SK-N-SH (cell line): Measurements from ENCODE around the gene AHDC1. TPM values are rescaled to one million over a fixed set of nuclear protein-coding genes. Genes with fewer than 3 reads are reported as not detected.

Source experiments
- CTCF ChIA-PET: fragments of 300-600, 350-600 bp; formaldehyde crosslinking; extraction: SDS; loops from one replicate; lab custom pipeline; 2021; lab: Yijun Ruan, JAX
- POLR2A ChIA-PET: fragments of 350-600 bp; sonication (Branson Sonifier 250); formaldehyde crosslinking; extraction: SDS; loops from one replicate; lab custom pipeline; 2020; ENCODE audit warnings: antibody characterized with exemption, inconsistent platforms; lab: Yijun Ruan, JAX
- DNase-seq: peaks from one replicate; pipeline ENCODE4 v3.0.0; 2012
- H2AFZ ChIP-seq: fragments of 200-600 bp; sonication (generic); 2 replicates; pipeline ENCODE4 v1.8.1; 2016; ENCODE audit warnings: antibody characterized with exemption, mild to moderate bottlenecking, low read depth
- H3F3A ChIP-seq: fragments of 200-600 bp; sonication (generic); replicated peaks from 2 replicates; pipeline ENCODE3; 2016; ENCODE audit warnings: antibody characterized with exemption, mild to moderate bottlenecking; ENCODE audit not compliant: insufficient read depth
- H3K27ac ChIP-seq, 2 experiments: fragments of 200-500 bp in 1 of 2; fragments of 200-600 bp in 1 of 2; sonication (Bioruptor generic) in 1 of 2; sonication (generic), shearing (Covaris generic) in 1 of 2; 2 replicates each; pipeline versions ENCODE4 v1.5.1 to v1.6.1; 2014 to 2016; ENCODE audit warnings: low read depth in 2 of 2, inconsistent platforms in 1 of 2, low read length in 1 of 2, mild to moderate bottlenecking in 1 of 2, mixed read lengths in 1 of 2
- H3K27me3 ChIP-seq: fragments of 200-600 bp; sonication (generic), shearing (Covaris generic); 2 replicates; pipeline ENCODE4 v1.6.1; 2016; ENCODE audit warnings: mixed run types; ENCODE audit not compliant: insufficient read depth
- H3K36me3 ChIP-seq, 2 experiments: fragments of 200-500 bp in 1 of 2; fragments of 200-600 bp in 1 of 2; sonication (Bioruptor generic) in 1 of 2; sonication (generic) in 1 of 2; replicated peaks in 1 of 2; 2 replicates each; pipeline versions ENCODE3 to v1.5.1; 2014 to 2016; ENCODE audit warnings: low read length in 1 of 2, mild to moderate bottlenecking in 1 of 2; ENCODE audit not compliant: insufficient read depth in 2 of 2, control insufficient read depth in 1 of 2
- H3K4me1 ChIP-seq, 2 experiments: fragments of 200-500 bp in 1 of 2; fragments of 200-600 bp in 1 of 2; sonication (Bioruptor generic) in 1 of 2; sonication (generic), shearing (Covaris generic) in 1 of 2; 2 replicates each; pipeline versions ENCODE4 v1.5.1 to v1.6.1; 2014 to 2016; ENCODE audit warnings: low read depth in 1 of 2, low read length in 1 of 2, mixed run types in 1 of 2; ENCODE audit not compliant: insufficient read depth in 2 of 2, control insufficient read depth in 1 of 2
- H3K4me2 ChIP-seq: fragments of 200-600 bp; sonication (generic), shearing (Covaris generic); 2 replicates; pipeline ENCODE4 v1.6.1; 2017; ENCODE audit warnings: mixed run types
- H3K4me3 ChIP-seq, 2 experiments: fragments of 200-500 bp in 1 of 2; fragments of 200-600 bp in 1 of 2; sonication (Bioruptor generic) in 1 of 2; sonication (generic), shearing (Covaris generic) in 1 of 2; 2 replicates each; pipeline versions ENCODE4 v1.5.1 to v1.8.1; 2014 to 2016; ENCODE audit warnings: low read depth in 2 of 2, inconsistent platforms in 1 of 2, low read length in 1 of 2, mild to moderate bottlenecking in 1 of 2, mixed read lengths in 1 of 2, moderate library complexity in 1 of 2
- H3K79me2 ChIP-seq: fragments of 200-600 bp; sonication (generic); 2 replicates; pipeline ENCODE4 v1.8.1; 2017; ENCODE audit warnings: mild to moderate bottlenecking; ENCODE audit not compliant: insufficient read depth
- H3K9ac ChIP-seq: fragments of 200-600 bp; sonication (generic); 2 replicates; pipeline ENCODE4 v1.6.1; 2017; ENCODE audit warnings: mixed run types
- H3K9me2 ChIP-seq: fragments of 200-600 bp; sonication (generic); 2 replicates; pipeline ENCODE4 v1.6.1; 2017; ENCODE audit warnings: mixed run types
- H3K9me3 ChIP-seq: fragments of 200-600 bp; sonication (generic); 2 replicates; pipeline ENCODE4 v1.6.1; 2017; ENCODE audit warnings: mixed run types, mild to moderate bottlenecking, moderate library complexity
- H4K20me1 ChIP-seq: fragments of 200-600 bp; sonication (generic); 2 replicates; pipeline ENCODE4 v1.6.1; 2017; ENCODE audit warnings: mild to moderate bottlenecking, mixed run types; ENCODE audit not compliant: insufficient read depth
- EP300 ChIP-seq, 2 experiments: IDR thresholded peaks; 2 replicates each; pipeline versions ENCODE4 v1.4.0 to v1.6.1; 2012; ENCODE audit warnings: borderline replicate concordance in 1 of 2, low read depth in 1 of 2, low read length in 1 of 2
- EZH2phosphoT487 ChIP-seq: fragments of 200-600 bp; sonication (generic); IDR thresholded peaks from 2 replicates; pipeline ENCODE4 v1.6.1; 2017; ENCODE audit warnings: low read depth, mixed run types, mild to moderate bottlenecking, antibody characterized with exemption, moderate library complexity, borderline replicate concordance
- FOXJ3 ChIP-seq: sonication (generic); formaldehyde crosslinking; IDR thresholded peaks from 2 replicates; pipeline ENCODE4 v1.5.1; 2020; ENCODE audit warnings: mild to moderate bottlenecking, missing genetic modification reagents
- GATA2 ChIP-seq: sonication (generic); formaldehyde crosslinking; IDR thresholded peaks from 2 replicates; pipeline ENCODE4 v1.5.0; 2020; ENCODE audit warnings: mild to moderate bottlenecking, missing genetic modification reagents
- MEF2A ChIP-seq: IDR thresholded peaks from 2 replicates; pipeline ENCODE4 v1.4.0; 2012; ENCODE audit warnings: low read depth, borderline replicate concordance
- MXI1 ChIP-seq: IDR thresholded peaks from 2 replicates; pipeline ENCODE4 v1.6.1; 2012; ENCODE audit warnings: mild to moderate bottlenecking, low read depth, low read length, improper control_type of control experiment
- POLR2AphosphoS5 ChIP-seq: IDR thresholded peaks from 2 replicates; pipeline ENCODE4 v1.6.1; 2012; ENCODE audit warnings: low read depth, low read length
- RAD21 ChIP-seq: IDR thresholded peaks from 2 replicates; pipeline ENCODE4 v1.6.1; 2012; ENCODE audit warnings: mild to moderate bottlenecking, low read length
- RCOR1 ChIP-seq: fragments of 150-350 bp; IDR thresholded peaks from 2 replicates; pipeline ENCODE4 v1.6.1; 2017; ENCODE audit warnings: antibody characterized with exemption, low read length
- REST ChIP-seq: IDR thresholded peaks from 2 replicates; pipeline ENCODE4 v1.6.1; 2012; ENCODE audit warnings: mild to moderate bottlenecking, low read depth, low read length, moderate library complexity
- RXRA ChIP-seq: IDR thresholded peaks from 2 replicates; pipeline ENCODE4 v1.4.0; 2012; ENCODE audit warnings: low read depth, mild to moderate bottlenecking, borderline replicate concordance
- SMC3 ChIP-seq: IDR thresholded peaks from 2 replicates; pipeline ENCODE4 v1.6.1; 2012; ENCODE audit warnings: low read depth, low read length, improper control_type of control experiment
- TCF12 ChIP-seq: IDR thresholded peaks from 2 replicates; pipeline ENCODE4 v1.4.0; 2012
- ZBTB33 ChIP-seq: IDR thresholded peaks from 2 replicates; pipeline ENCODE4 v1.4.0; 2012; ENCODE audit warnings: low read depth, borderline replicate concordance
- WGBS: methylation state at CpG from one replicate; pipeline ENCODE4 v1.1.6; 2017; ENCODE audit warnings: low lambda C conversion rate; 5-methylcytosine and 5-hydroxymethylcytosine counted together
- polyA plus RNA-seq, 3 experiments: library from polyadenylated mRNA; depleted of rRNA; stranded (reverse); fragments of >200 nt; gene quantifications; 2 replicates each; pipeline ENCODE4 v1.2.3, GENCODE V29; 2012

AHDC1 gene
- polyA plus RNA-seq, 1 of the 3 experiments (the other 2 are of a cell fraction), result 8.5 TPM

DNA sequence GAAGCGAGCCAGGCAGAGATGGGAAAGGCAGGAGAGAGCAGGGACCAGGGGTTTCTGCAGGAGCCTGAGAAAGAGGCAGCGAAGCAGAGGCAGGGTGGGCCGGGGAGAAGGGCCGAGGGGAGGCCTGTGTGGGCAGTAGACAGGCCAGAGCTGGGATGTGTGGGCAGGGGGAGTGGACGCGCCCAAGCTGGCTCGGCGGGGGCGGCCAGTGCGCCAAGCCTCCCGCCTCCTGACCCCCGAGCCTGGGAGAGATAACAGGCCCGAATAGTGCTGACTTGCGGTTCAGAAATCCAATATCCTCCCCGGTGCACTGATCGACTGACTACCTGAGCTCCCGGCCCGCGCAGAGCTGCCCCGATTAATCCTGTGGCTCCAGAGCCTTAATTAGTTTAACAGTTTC, 41.9 kb downstream of the AHDC1 start:
- peak; percentile 73 for DNase-seq
- POLR2A ChIA-PET, result interaction anchor here (0.6 to 2.2 kb wide), 5 partner anchors 11 to 110 kb away, joined by 3 to 7 read pairs (median 4); partner anchors contain the start of gene IFI6
- H4K20me1 ChIP-seq, result peaks cover 19% of the 10 kb centered on the region
- no peak overlapping the region for H3K9ac ChIP-seq
- peaks cover 48% of the 10 kb centered on the region for H3K79me2 ChIP-seq
- H3K4me2 ChIP-seq, result peak overlapping the region; percentile 47; the same call in 1 of the 2 replicates
- H3K36me3 ChIP-seq, result peaks cover 0 to 2% of the 10 kb centered on the region in 2 experiments
- no peaks in the 10 kb centered on the region for H3K9me2 ChIP-seq
- H3K4me3 ChIP-seq, result no peak overlapping the region; a peak in 1 of 4 replicates
- WGBS, result 67% methylated on average over 8 of the region's 20 CpGs
- peak overlapping the region in 1 of 2 experiments; percentile 94; a peak in 3 of 4 replicates for H3K27ac ChIP-seq
- no peak overlapping the region for H2AFZ ChIP-seq
- CTCF ChIA-PET, result interaction anchor here (1.0 to 24.8 kb wide), 4 partner anchors 10 to 262 kb away, joined by 3 to 603 read pairs (median 67); partner anchors contain the start of gene AHDC1
- H3K9me3 ChIP-seq, result no peaks in the 10 kb centered on the region
- H3K4me1 ChIP-seq, result peaks cover 55 to 75% of the 10 kb centered on the region in 2 experiments; a peak in 3 of 4 replicates
- peaks cover 16% of the 10 kb centered on the region for H3F3A ChIP-seq
- no peak for TF ChIP-seq RXRA
- no peaks in the 10 kb centered on the region for H3K27me3 ChIP-seq

- H3K9ac ChIP-seq, result no peak overlapping the region
- peaks cover 16% of the 10 kb centered on the region for H3F3A ChIP-seq
- peak; percentile 86 for DNase-seq
- ChIA-PET CTCF (interaction anchor here (0.7 to 24.8 kb wide), 8 partner anchors 9 to 261 kb away, joined by 3 to 603 read pairs (median 4); partner anchors contain the start of gene AHDC1), POLR2A (interaction anchor here (0.6 to 2.2 kb wide), 8 partner anchors 10 to 111 kb away, joined by 3 to 10 read pairs (median 4); partner anchors contain the start of genes AHDC1 and IFI6)
- H3K9me2 ChIP-seq, result no peaks in the 10 kb centered on the region
- no peak overlapping the region for H2AFZ ChIP-seq
- no peaks in the 10 kb centered on the region for H3K27me3 ChIP-seq
- peak overlapping the region; percentile 47; the same call in 1 of the 2 replicates for H3K4me2 ChIP-seq
- peaks cover 52% of the 10 kb centered on the region for H3K79me2 ChIP-seq
- H3K4me1 ChIP-seq, result peaks cover 51 to 70% of the 10 kb centered on the region in 2 experiments; a peak in 3 of 4 replicates
- peak overlapping the region in 1 of 2 experiments; percentile 94; a peak in 3 of 4 replicates for H3K27ac ChIP-seq
- WGBS, result 55% methylated on average over 9 of the region's 9 CpGs
- H3K4me3 ChIP-seq, result no peak overlapping the region; a peak in 1 of 4 replicates
- H3K9me3 ChIP-seq, result no peaks in the 10 kb centered on the region
- no peak for TF ChIP-seq POLR2AphosphoS5
- TF ChIP-seq GATA2 (CRISPR knock-in tag), result 0 out of 2 replicates have a peak, but pooled peaks have one; percentile 12
- TF ChIP-seq EZH2phosphoT487, result no peak
- no peak for TF ChIP-seq SMC3
- no peak for TF ChIP-seq ZBTB33
- TF ChIP-seq RCOR1, result peak; percentile 61; the same call in 1 of the 2 replicates
- no peak for TF ChIP-seq REST
- no peak for TF ChIP-seq FOXJ3 (CRISPR knock-in tag)
- TF ChIP-seq RAD21, result 0 out of 2 replicates have a peak, but pooled peaks have one; percentile 16
- TF ChIP-seq TCF12, result peak; percentile 56; the same call in 1 of the 2 replicates
- TF ChIP-seq MEF2A, result no peak
- TF ChIP-seq MXI1, result peak; percentile 88
- TF ChIP-seq EP300 (IDR thresholded peaks at IDR 0.05; ENCODE audit: borderline replicate concordance in 1 of 2, low read depth in 1 of 2, low read length in 1 of 2), result peak in 1 of 2 experiments; percentile 58; a peak in 1 of 4 replicates
- H4K20me1 ChIP-seq, result peaks cover 19% of the 10 kb centered on the region
- peaks cover 0 to 2% of the 10 kb centered on the region in 2 experiments for H3K36me3 ChIP-seq
Observed at GRCh38 chr1:27561124-27561899, 42.6 kb downstream of the AHDC1 start.
